Mucosa of stomach (tissue), 1 donor: Measurements from ENCODE around the gene RGS6.

Experiments
- H3K27me3 ChIP-seq: one replicate; pipeline ENCODE4 v1.7.0; 2013; ENCODE audit warnings: mild to moderate bottlenecking, low read length; ENCODE audit not compliant: control insufficient read depth, insufficient read depth
- H3K36me3 ChIP-seq: one replicate; pipeline ENCODE4 v1.7.0; 2013; ENCODE audit warnings: low read length; ENCODE audit not compliant: control insufficient read depth, insufficient read depth
- H3K4me1 ChIP-seq: one replicate; pipeline ENCODE4 v1.7.0; 2013; ENCODE audit warnings: mild to moderate bottlenecking, low read length; ENCODE audit not compliant: control insufficient read depth, insufficient read depth
- H3K4me3 ChIP-seq: one replicate; pipeline ENCODE4 v1.7.0; 2013; ENCODE audit warnings: low read length
- H3K9ac ChIP-seq: one replicate; pipeline ENCODE4 v1.7.0; 2013; ENCODE audit warnings: mild to moderate bottlenecking, low read length, moderate library complexity
- H3K9me3 ChIP-seq: one replicate; pipeline ENCODE4 v1.7.0; 2013; ENCODE audit warnings: mild to moderate bottlenecking, low read length, moderate library complexity; ENCODE audit not compliant: control insufficient read depth
- donor health status: Pancreatic carcinoma.

RGS6 gene

GRCh38 chr14:72439707-72440106, 507.5 kb downstream of the RGS6 start:
- H3K9ac ChIP-seq: no peak overlapping the region

GRCh38 chr14:72443256-72443655, 511.0 kb downstream of the RGS6 start:
- Histone ChIP-seq H3K36me3 (no peaks in the 10 kb centered on the region), H3K4me1 (no peaks in the 10 kb centered on the region), H3K4me3 (no peak overlapping the region), H3K9me3 (no peaks in the 10 kb centered on the region), H3K9ac (no peak overlapping the region), H3K27me3 (no peaks in the 10 kb centered on the region)

More at GRCh38 chr14:72439707-72440106, 507.5 kb downstream of the RGS6 start:
- Histone ChIP-seq H3K4me3 (no peak overlapping the region), H3K4me1 (no peaks in the 10 kb centered on the region), H3K9me3 (no peaks in the 10 kb centered on the region), H3K36me3 (no peaks in the 10 kb centered on the region), H3K27me3 (no peaks in the 10 kb centered on the region)

GRCh38 chr14:72443991-72444441, 511.8 kb downstream of the RGS6 start:
- H3K36me3 ChIP-seq: no peaks in the 10 kb centered on the region
- H3K9me3 ChIP-seq: no peaks in the 10 kb centered on the region
- H3K9ac ChIP-seq: no peak overlapping the region
- no peak overlapping the region for H3K4me3 ChIP-seq
- no peaks in the 10 kb centered on the region for H3K4me1 ChIP-seq
- H3K27me3 ChIP-seq: no peaks in the 10 kb centered on the region

- Histone ChIP-seq H3K27me3 (no peaks in the 10 kb centered on the region), H3K4me3 (no peak overlapping the region), H3K36me3 (no peaks in the 10 kb centered on the region), H3K4me1 (no peaks in the 10 kb centered on the region), H3K9ac (no peak overlapping the region), H3K9me3 (no peaks in the 10 kb centered on the region)
Observed at GRCh38 chr14:72444701-72445100, 512.5 kb downstream of the RGS6 start.

GRCh38 chr14:72448212-72448611, 516.0 kb downstream of the RGS6 start:
- peaks cover 3% of the 10 kb centered on the region for H3K4me1 ChIP-seq
- no peaks in the 10 kb centered on the region for H3K27me3 ChIP-seq
- no peaks in the 10 kb centered on the region for H3K36me3 ChIP-seq
- H3K9me3 ChIP-seq: no peaks in the 10 kb centered on the region
- H3K9ac ChIP-seq: no peak overlapping the region
- no peak overlapping the region for H3K4me3 ChIP-seq

- no peak overlapping the region for H3K9ac ChIP-seq
- no peak overlapping the region for H3K4me3 ChIP-seq
- no peaks in the 10 kb centered on the region for H3K36me3 ChIP-seq
- no peaks in the 10 kb centered on the region for H3K27me3 ChIP-seq
- H3K9me3 ChIP-seq: no peaks in the 10 kb centered on the region
- peaks cover 3% of the 10 kb centered on the region for H3K4me1 ChIP-seq
Observed at GRCh38 chr14:72450473-72451044, 518.3 kb downstream of the RGS6 start.

GRCh38 chr14:72451054-72451972, 519.1 kb downstream of the RGS6 start:
- Histone ChIP-seq H3K4me3 (no peak overlapping the region), H3K4me1 (peaks cover 3% of the 10 kb centered on the region), H3K9me3 (no peaks in the 10 kb centered on the region), H3K27me3 (no peaks in the 10 kb centered on the region), H3K9ac (no peak overlapping the region), H3K36me3 (no peaks in the 10 kb centered on the region)

- no peak overlapping the region for H3K9ac ChIP-seq
- no peaks in the 10 kb centered on the region for H3K9me3 ChIP-seq
- peaks cover 3% of the 10 kb centered on the region for H3K4me1 ChIP-seq
- no peak overlapping the region for H3K4me3 ChIP-seq
- H3K27me3 ChIP-seq: no peaks in the 10 kb centered on the region
- no peaks in the 10 kb centered on the region for H3K36me3 ChIP-seq
Observed at GRCh38 chr14:72452774-72453173, 520.5 kb downstream of the RGS6 start.

GRCh38 chr14:72454388-72455160, 522.3 kb downstream of the RGS6 start:
- Histone ChIP-seq H3K27me3 (no peaks in the 10 kb centered on the region), H3K9ac (no peak overlapping the region), H3K9me3 (no peaks in the 10 kb centered on the region), H3K4me1 (peaks cover 3% of the 10 kb centered on the region), H3K36me3 (no peaks in the 10 kb centered on the region), H3K4me3 (no peak overlapping the region)

GRCh38 chr14:72457641-72458040, 525.4 kb downstream of the RGS6 start:
- Histone ChIP-seq H3K9ac (no peak overlapping the region), H3K4me1 (no peaks in the 10 kb centered on the region), H3K36me3 (no peaks in the 10 kb centered on the region), H3K9me3 (no peaks in the 10 kb centered on the region), H3K27me3 (no peaks in the 10 kb centered on the region), H3K4me3 (no peak overlapping the region)

GRCh38 chr14:72462056-72462455, 529.8 kb downstream of the RGS6 start:
- H3K4me1 ChIP-seq: no peaks in the 10 kb centered on the region
- H3K9me3 ChIP-seq: no peaks in the 10 kb centered on the region

More at GRCh38 chr14:72462056-72462455, 529.8 kb downstream of the RGS6 start:
- Histone ChIP-seq H3K4me3 (no peak overlapping the region), H3K9ac (no peak overlapping the region), H3K27me3 (no peaks in the 10 kb centered on the region), H3K36me3 (no peaks in the 10 kb centered on the region)
